NCI-H146 (cell line): ENCODE results near the gene TNIK.

Experiments used
- DNase-seq: peaks from one replicate; lab custom pipeline; 2025; lab: John Stamatoyannopoulos, UW

Gene TNIK

GRCh38 chr3:171416666-171417065 lies 43.5 kb downstream of the TNIK start:
- no peak for DNase-seq

- DNase-seq, result no peak
These were observed 44.1 kb downstream of the TNIK start for GRCh38 chr3:171416061-171416460.

GRCh38 chr3:171415070-171415469 lies 45.1 kb downstream of the TNIK start:
- no peak for DNase-seq

- DNase-seq, result no peak
These were observed 47.7 kb downstream of the TNIK start for GRCh38 chr3:171412473-171412872.

- DNase-seq, result no peak
These were observed 48.2 kb downstream of the TNIK start for GRCh38 chr3:171412054-171412453.

GRCh38 chr3:171410186-171410585 lies 50.0 kb downstream of the TNIK start:
- DNase-seq, result no peak

- DNase-seq, result no peak
These were observed 52.4 kb downstream of the TNIK start for GRCh38 chr3:171407759-171408158.

- no peak for DNase-seq
These were observed 55.7 kb downstream of the TNIK start for GRCh38 chr3:171404376-171404967.

- DNase-seq, result no peak
These were observed 57.9 kb downstream of the TNIK start for GRCh38 chr3:171402281-171402680.

- DNase-seq, result no peak
These were observed 58.8 kb downstream of the TNIK start for GRCh38 chr3:171401432-171401831.

- DNase-seq, result no peak
These were observed 60.4 kb downstream of the TNIK start for GRCh38 chr3:171399842-171400241.

- no peak for DNase-seq
These were observed 61.9 kb downstream of the TNIK start for GRCh38 chr3:171398343-171398742.

- no peak for DNase-seq
These were observed 63.1 kb downstream of the TNIK start for GRCh38 chr3:171397089-171397488.

GRCh38 chr3:171396048-171396447 lies 64.2 kb downstream of the TNIK start:
- no peak for DNase-seq

- DNase-seq, result peak; percentile 18
These were observed 67.0 kb downstream of the TNIK start for GRCh38 chr3:171393032-171393744.

- no peak for DNase-seq
These were observed 68.8 kb downstream of the TNIK start for GRCh38 chr3:171391432-171391831.

- no peak for DNase-seq
These were observed 69.9 kb downstream of the TNIK start for GRCh38 chr3:171390051-171390941.

- no peak for DNase-seq
These were observed 70.7 kb downstream of the TNIK start for GRCh38 chr3:171389491-171389890.

- DNase-seq, result no peak
These were observed 71.7 kb downstream of the TNIK start for GRCh38 chr3:171388527-171388926.

GRCh38 chr3:171387062-171387461 lies 73.1 kb downstream of the TNIK start:
- no peak for DNase-seq

- DNase-seq, result no peak
These were observed 75.1 kb downstream of the TNIK start for GRCh38 chr3:171385086-171385485.

- no peak for DNase-seq
These were observed 75.9 kb downstream of the TNIK start for GRCh38 chr3:171384101-171384891.
